ENCODE measurements around the gene ATP2B3.

GRCh38 chrX:153522259-153522658 lies 4.8 kb downstream of the ATP2B3 start:
- TF ChIP-seq YY1 (IDR thresholded peaks at IDR 0.05; ENCODE audit: insufficient read depth, insufficient read length), result no peak
- TF ChIP-seq SUZ12 (IDR thresholded peaks at IDR 0.05; ENCODE audit: extremely low read depth, insufficient read depth, insufficient read length), result no peak
- TF ChIP-seq ZNF274 (IDR thresholded peaks at IDR 0.05; ENCODE audit: low read depth, low read length), result no peak

All from NT2/D1 (cell line).